Keratinocyte (primary cell): ENCODE measurements around the gene FCMR.

Experiments
- CTCF ChIP-seq, 3 experiments: IDR thresholded peaks in 1 of 3; conservative IDR thresholded peaks in 1 of 3; optimal IDR thresholded peaks in 1 of 3; 2 replicates in 2 of 3; 3 replicates in 1 of 3; pipeline versions ENCODE3 to v1.5.1; 2011; ENCODE audit warnings: low read length in 3 of 3, mild to moderate bottlenecking in 3 of 3, moderate library complexity in 2 of 3, control low read depth in 1 of 3, inconsistent platforms in 1 of 3; ENCODE audit not compliant: insufficient read depth in 2 of 3; ENCODE audit errors: extremely low read depth in 1 of 3
- EZH2 ChIP-seq: IDR thresholded peaks from one replicate; pipeline ENCODE4 v1.6.1; 2012; ENCODE audit warnings: inconsistent platforms, mild to moderate bottlenecking, low read length, moderate library complexity

- TF ChIP-seq CTCF (optimal IDR thresholded peaks at IDR 0.05 in 1 of 3, IDR thresholded peaks at IDR 0.05 in 1 of 3, conservative IDR thresholded peaks at IDR 0.05 in 1 of 3; ENCODE audit: extremely low read depth in 1 of 3, insufficient read depth in 2 of 3, low read length in 3 of 3) (no peak), EZH2 (no peak)
These were observed 29.3 kb downstream of the FCMR start for GRCh38 chr1:206892351-206892984.
